Stimulated activated CD4-positive, alpha-beta T cell treated with anti-CD3 and anti-CD28 coated beads, Interleukin-1b, Interleukin-23, amount 100 ng/mL, for 4 hours (primary cell): ENCODE measurements around the gene SLC49A3.

Experiments used
- DNase-seq, 2 donors: peaks; one replicate each; pipeline ENCODE4 v3.0.0-alpha.2; 2020; ENCODE audit warnings: low read depth in 2 of 2

The SLC49A3 gene

DNA sequence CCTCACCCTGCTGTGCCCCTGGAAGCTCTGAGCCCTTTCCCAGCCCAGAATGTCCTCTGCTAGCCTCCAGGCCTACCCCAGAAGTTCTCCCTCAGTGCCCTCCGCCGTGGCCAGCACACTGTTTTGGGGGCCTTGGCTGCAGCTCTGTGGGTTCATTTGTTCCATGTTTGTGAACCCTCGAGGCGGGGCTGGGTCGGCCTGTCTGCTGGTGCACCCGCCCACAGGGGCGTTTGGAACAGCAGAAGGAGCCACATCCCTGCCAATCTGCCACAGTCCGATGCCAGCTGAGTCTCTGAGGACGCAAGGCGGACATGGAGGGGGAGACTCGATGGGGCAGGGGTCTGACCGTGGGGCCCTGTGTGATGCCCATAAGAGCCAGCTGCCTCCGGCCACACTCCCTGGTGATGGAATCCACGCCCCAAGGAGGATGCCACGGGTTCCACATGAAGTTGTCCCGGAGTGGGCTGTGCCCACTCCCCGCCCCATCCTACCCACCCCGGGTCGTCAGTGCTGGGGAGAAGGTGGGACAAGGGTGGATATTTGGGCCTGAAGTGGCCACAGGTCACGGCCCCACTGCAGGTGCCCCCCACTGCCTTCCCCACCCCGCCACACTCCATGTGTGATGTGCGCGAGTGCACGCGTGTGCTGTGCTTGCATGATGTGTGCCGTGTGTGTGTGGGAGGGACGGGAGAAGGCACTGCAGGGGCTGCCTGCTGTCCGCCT is 22.0 kb downstream of the SLC49A3 start:
- DNase-seq: no peak

- no peak for DNase-seq
Observed at GRCh38 chr4:666436-666810, 22.5 kb downstream of the SLC49A3 start.

DNA sequence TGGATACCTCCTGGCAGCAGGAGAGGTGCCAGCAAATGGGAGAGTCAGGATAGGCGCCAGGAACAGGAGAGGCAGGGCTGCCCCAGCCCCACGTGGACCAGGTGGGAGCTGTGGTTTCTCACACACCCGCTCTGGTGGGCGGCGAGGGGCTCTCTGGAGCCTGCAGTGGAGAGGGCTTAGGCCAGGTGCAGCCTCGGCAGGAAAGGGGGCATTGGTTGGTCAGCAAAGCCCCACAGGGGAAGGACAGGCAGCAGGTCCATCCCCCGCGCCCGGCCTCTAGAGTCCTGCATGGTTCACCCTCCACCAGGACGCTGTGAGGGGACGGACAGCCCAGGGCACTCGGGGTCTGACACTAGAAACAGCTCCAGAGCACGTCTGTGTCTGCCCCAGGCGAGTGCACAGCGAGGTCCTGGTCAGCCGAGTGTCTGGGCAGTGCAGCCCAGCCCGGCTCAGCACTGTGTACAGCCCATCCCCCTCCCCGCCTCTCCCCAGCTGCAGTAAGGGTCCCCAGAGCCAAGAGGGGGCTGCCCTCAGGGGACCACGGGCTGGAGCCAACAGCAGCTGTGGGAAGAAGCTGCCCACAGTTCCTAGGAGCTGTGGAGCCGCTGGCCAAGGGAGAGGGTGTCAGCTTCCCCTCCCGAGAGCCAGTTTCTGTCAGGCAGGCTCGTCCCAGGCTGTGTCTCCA is 23.1 kb downstream of the SLC49A3 start:
- no peak for DNase-seq

DNA sequence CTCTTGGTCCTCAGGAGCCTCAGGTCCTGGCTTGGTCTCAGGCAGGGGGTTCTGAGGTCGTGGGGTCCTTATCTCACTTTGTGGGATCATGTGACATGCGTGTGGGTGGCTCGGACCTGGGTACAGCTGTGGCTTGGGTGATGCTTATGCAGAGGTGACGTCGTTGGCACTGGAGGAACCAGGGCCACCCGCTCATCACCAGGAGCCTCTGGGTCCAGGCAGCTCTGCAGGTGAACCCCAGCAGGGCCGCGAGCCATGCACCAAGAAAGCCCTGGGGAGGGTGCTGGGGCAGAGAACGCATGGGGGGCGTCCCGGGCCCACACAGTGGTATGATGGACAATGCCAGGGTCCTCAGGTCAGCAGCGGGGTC is 23.6 kb downstream of the SLC49A3 start:
- DNase-seq: no peak

DNA sequence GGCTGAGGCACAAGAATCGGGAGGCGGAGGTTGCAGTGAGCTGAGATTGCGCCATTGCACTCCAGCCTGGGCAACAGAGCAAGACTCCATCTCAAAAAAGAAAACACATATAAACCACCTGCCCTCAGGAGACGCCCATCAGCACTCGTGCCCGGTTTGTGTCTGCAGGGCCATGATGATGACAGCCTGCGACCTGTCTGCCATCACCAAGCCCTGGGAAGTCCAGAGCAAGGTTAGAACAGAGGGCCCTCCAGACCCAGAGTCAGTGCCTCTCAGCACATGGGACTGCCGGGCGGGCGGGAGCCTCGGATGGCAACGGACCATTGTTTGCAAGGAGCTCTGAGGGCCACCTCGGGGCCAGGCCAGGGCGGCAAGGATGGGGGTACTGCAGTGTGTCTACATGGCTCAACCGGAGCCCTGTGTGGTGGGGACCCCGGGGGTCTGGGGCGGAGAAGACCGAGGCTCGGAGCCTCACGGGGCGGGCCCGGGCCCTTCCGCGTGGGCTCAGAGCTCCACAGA is 24.2 kb downstream of the SLC49A3 start:
- no peak for DNase-seq

GRCh38 chr4:663438-664428 is 25.2 kb downstream of the SLC49A3 start:
- DNase-seq: peak; percentile 55 to 75

DNA sequence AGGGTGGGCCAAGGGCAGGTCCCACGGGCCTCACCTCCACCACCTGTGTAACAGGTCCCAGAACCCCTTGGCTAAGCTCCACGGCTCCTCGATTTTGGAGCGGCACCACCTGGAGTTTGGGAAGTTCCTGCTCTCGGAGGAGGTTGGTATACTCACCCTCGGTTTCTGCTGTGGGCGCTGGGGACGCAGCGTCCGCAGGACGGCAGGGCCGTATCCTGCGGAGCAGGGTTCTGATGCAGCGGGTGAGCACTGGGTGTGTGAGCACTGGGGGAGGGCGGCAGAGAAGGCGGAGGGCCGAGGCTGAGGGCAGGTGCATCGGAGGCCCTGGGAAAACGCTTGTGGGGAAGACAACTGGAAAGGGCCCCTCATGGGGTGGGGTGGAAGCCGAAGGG is 25.9 kb downstream of the SLC49A3 start:
- no peak for DNase-seq

DNA sequence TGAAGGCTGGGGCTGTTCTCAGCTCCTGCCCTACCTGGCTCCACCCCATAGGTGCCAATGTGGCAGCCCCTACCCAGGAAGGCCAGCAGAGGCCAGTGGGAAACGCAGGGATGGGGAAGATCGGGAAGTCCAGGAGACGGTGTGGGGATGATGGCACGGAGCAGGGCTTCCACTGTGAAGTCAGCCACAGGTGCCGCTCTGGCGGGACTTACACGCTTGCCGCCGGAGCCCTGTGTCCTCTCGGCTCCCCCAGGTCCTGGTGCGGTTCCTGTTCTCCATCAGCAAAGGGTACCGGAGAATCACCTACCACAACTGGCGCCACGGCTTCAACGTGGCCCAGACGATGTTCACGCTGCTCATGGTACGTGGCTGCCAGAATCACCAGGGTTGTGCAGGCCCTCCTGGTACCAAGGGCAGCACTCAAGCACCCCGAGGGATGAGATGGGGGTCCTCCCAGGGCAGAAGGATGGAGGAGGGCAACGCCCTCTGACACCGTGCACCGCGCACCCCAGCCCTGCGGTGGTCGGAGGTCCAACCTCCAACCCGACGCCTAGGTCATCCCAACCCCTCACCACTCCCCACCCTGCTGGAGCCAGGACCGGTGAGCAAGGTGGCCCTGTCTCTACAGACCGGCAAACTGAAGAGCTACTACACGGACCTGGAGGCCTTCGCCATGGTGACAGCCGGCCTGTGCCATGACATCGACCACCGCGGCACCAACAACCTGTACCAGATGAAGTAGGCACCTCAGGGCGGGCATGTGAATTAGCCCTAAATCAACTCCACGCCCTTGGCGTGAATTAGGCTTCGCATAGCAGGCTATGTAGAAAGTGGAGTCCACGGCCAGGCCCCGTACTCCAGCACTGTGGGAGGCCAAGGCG is 26.8 kb downstream of the SLC49A3 start:
- DNase-seq: no peak

GRCh38 chr4:661231-661630 is 27.7 kb downstream of the SLC49A3 start:
- no peak for DNase-seq

GRCh38 chr4:660401-660800 is 28.6 kb downstream of the SLC49A3 start:
- no peak for DNase-seq

DNA sequence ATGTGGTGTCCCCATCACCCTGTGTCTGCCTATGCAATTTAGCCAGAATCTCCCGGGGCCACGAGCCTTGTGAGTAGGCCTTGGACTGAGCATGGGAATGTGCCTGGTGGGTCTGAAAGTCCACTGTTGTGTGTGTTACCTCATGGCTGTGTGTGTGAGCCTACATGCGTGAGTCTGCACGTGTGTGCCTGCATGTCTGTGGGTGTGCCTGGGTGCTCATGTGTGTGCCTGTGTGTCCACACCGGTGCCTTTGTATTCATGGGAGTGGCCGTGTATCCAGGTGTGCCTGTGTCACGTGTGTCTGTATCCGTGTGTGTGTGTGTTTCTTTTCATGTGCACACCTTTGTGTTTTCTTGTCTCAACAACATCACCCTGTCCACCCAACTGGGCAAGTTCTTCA is 29.1 kb downstream of the SLC49A3 start:
- no peak for DNase-seq

DNA sequence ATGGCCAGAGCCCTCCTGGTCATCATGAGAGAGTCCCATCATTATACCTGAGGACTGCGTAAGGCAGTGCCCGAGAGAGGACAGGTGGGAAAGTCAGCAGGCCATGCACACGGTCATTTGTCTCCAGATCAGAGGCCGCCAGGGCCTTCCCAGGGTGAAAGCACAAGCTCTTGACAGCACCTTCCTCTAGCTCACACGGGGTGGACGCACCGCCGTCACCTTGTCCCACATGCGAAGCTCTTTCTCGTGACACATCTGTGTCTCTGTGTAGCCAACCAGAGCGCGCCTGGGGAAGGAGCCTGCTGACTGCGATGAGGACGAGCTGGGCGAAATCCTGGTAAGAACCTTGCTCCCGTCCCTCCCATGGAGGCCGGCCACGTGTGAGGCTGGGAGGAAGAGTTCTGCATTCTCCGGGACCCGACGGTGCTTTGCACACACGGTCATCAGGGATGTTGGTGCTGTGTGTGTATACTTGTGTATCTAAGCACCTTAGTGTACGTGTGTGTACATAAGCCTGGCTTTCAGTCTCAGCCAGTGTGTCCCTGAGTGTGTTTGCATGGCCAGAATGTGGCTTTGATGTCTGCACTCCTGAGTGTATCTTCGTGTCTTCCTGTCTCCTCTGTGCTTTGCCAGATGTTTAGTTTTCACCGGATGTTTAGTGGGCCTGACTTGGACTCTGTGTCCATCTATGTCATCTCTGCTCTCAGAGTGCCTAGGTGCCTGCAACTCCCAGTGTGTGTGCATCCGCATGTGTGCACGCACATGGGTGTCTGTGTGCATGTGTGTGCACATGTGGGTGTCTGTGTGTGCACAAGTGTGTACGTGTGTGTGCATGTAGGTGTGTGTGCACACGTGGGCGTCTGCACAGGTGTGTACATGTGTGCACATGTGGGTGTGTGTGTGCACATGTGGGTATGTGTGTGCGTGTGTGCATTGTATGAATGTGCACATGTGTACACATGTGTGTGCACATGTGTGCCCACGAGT is 30.0 kb downstream of the SLC49A3 start:
- DNase-seq: no peak

GRCh38 chr4:657834-658667 is 30.9 kb downstream of the SLC49A3 start:
- no peak for DNase-seq

DNA sequence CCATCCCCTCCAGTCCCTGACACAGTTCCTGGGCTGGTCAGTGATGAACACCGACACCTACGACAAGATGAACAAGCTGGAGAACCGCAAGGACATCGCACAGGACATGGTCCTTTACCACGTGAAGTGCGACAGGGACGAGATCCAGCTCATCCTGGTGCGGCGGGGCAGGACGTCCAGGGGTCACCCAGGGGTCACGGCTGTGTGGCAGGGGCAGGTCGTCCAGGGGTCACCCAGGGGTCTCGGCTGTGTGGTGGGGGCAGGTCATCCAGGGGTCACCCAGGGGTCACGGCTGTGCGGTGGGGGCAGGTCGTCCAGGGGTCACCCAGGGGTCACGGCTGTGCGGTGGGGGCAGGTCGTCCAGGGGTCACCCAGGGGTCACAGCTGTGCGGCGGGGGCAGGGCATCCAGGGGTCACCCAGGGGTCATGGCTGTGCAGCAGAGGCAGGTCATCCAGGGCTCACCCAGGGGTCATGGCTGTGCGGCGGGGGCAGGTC is 31.6 kb downstream of the SLC49A3 start:
- no peak for DNase-seq

DNA sequence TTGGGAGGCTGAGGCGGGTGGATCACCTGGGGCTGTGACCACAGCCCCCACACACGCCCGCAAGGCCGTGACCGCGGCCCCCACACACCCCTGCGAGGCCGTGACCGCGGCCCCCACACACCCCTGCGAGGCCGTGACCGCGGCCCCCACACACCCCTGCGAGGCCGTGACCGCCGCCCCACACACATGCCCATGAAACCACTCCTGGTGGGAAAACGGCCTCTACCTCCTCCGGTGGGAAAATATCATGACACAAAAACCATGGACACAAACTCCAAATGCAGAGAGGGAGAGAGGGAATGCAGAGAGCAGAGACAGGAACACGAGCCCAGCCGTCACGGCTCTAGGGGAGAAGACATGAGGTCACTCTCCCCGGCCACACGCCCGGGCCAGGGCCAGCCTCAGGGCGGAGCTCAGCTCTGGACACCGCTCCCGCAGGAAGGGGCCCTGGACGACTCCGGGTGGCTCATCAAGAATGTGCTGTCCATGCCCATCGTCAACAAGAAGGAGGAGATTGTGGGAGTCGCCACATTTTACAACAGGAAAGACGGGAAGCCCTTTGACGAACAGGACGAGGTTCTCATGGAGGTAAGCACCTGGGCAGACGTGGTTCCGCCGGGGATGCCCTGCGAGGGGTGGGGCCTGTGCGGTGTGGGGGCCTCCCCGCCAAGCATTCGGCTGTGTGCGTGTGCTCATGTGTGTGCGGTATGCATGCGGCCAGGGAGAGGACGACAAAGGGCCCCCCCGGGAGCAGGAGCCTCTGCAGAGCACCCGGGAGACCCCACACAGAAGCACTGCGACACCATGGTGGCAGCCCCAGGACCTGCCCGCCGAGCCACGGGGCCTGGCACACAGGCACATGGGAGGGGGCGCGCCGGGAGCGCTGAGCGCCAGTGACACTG is 32.3 kb downstream of the SLC49A3 start:
- DNase-seq: no peak

DNA sequence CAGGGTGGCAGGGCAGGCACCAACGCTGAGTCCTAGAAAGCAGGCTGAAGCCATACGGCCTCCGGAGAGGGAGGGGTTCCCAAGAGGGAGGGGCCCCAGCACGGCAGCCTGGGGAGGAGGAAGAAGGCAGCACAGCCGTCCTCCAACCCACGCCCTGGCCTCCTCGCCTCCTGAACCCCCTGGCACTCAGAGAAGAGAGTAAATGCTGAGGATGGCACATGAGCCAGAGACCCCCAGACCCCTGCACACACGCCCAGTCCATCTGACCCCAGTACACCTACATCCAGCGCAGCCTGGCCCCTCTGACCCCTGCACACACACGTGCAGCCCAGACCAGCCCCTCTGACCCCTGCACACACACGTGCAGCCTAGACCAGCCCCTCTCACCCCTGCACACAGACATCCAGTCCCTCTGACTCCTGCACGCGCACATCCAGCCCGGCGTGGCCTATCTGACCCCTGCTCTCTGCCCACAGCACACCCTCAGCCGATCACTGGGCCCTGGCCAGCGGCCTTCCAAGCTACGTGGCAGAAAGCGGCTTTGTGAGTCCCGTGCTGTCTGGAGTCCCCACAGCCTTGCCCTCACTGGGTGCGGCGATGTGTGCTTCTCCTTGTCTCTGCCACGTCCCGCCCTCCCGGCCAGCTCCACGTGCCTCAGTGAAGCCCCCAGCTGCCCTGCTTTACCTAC is 33.3 kb downstream of the SLC49A3 start:
- DNase-seq: no peak

- no peak for DNase-seq
Observed at GRCh38 chr4:654871-655463, 34.0 kb downstream of the SLC49A3 start.
